ENCODE measurements around the gene BZW2.
"Not testable (repeated sequence)": the region's sequence is repeated elsewhere in the genome, so short reads cannot be mapped to it uniquely, and the experiment has no call there.

BZW2 gene

DNA sequence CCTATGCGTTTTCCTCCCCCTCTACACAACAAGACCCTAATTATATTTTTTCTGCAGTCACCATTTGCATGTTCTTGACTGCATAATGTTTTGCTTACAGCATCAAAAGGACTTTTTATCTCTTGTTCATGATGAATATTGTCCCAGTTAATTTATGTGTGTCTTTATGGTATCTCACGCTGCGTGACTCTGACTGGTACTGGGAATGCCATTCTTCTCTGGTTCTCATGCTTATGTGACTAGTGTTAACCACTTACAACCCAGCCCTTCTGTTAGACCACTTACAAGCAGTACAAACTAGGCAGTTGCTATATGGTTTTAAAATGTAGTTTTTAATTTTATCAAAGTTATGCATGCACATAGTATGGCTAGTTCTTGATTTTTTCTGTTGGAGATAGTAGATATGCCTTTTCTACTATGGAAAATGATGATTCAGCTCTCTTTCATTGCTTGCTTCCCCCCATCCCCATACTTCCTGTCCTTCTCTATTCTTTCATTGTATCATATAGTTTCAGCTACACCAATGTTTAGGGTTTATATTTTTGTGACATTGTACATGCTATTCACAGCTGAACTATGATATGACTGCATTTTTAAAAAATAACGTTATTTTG, 24.9 kb downstream of the BZW2 start:
- no peak for DNase-seq (ENCODE audit: low spot score)

DNA sequence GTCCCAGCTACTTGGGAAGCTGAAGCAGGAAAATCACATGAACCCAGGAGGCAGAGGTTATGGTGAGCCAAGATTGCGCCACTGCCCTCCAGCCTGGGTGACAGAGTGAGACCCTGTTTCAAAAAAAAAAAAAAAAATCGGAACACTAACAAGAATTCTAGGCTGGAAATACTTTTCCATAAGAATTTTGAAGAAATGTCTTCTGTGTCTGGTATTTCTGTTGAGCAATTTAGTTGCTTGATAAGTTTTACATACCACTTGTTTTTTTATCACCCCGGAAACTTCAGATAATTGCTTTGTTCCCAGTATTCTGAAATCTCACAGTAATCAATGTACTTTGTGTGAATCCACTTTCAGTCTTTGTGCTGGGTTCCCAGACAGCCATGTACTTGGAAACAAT, 25.8 kb downstream of the BZW2 start:
- no peak for DNase-seq (ENCODE audit: low spot score)

DNA sequence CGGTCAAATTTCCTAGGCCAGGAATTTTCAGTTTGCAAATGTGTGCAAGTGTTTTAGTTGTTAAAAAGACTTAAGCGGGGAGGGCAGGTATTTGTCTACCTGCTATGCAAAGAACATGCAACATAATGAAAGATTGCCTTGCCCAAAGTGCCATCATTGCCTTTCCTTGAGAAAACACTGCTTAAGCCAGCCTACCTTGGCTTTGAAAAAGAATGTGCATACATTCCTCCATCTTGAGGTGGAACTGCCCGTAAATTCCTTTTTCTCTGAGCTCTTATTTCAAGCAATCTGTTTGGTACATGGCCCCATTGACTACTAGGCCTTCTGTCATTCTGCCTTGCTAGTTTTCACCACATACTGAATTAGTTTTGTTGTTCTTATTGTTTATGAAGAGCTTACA, 29.3 kb downstream of the BZW2 start:
- DNase-seq (ENCODE audit: low spot score) = no peak

DNA sequence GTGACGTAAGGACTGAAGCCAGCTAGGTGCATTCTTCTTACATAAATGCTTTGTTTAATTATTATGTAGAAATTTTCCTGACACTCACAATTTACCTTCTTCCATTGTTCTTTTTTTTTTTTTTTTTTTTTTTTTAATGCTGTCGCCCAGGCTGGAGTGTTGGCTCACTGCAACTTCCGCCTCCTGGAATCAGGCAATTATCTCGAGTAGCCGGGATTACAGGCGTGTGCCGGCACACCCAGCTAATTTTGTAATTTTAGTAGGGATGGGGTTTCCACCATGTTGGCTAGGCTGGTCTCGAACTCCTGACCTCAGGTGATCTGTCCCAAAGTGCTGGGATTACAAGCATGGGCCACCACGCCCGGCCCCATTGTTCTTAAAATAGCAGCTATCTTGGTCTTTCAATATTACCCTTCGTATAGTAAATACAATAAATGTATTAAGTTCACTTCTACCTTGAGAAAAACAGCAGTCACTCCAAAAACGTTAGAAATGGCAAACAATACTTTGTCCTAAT, 32.1 kb downstream of the BZW2 start:
- DNase-seq (ENCODE audit: low spot score) = no peak

DNA sequence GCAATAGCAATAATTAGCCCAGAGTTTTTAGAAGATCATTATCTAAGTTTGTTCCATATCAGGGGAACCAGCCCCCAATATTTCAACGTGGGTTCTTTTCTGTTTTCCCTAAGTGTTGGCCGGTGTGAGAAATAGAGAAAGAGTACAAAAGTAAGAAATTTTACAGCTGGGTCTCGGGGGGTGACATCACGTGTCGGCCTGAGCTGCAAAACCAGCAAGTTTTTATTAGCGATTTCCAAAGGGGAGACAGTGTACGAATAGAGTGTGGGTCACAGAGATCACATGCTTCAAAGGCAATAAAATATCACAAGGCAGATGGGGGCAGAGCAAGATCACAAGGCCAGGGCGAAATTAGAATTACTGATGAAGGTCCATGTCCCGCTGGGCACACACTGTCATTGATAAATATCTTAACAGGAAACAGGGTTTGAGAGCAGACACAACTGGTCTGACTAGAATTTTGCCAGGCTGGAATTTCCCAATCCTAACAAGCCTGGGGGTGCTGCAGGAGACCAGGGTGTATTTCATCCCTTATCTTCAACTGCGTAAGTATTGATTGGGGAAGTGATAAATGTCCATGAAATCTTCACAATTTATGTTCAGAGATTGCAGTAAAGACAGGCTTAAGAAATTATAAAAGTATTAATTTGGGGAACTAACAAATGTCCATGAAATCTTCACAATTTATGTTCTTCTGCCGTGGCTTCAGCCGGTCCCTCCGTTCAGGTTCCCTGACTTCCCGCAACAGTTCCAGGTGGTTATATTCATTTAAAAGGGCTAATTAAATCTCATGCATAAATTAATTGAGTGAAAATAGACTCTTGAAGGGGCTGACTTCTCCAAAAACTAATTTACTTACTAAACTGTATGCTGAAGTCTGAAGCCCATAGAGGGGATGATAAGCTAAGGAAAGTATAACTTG, 32.9 kb downstream of the BZW2 start:
- DNase-seq (ENCODE audit: low spot score) = not testable (repeated sequence)

DNA sequence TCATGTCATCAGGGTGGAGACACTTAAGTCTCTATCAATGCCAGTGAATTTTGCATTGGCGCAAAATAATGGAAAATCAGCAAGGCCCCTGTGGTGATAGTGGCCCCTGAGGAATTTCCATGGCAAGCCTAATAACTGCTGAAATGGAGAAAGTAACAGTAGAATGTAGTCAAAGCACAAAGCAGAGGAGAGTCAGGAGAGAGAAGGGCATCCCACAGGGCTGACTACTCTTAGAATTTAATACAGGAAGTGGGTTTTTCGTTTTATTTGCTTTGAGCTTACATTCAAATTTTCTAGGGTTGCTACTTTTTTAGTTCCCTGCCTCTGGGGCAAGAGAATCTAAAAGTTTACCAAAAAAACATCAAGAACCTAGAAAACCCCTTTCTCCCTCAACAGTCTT, 39.0 kb downstream of the BZW2 start:
- no peak for DNase-seq (ENCODE audit: low spot score)

DNA sequence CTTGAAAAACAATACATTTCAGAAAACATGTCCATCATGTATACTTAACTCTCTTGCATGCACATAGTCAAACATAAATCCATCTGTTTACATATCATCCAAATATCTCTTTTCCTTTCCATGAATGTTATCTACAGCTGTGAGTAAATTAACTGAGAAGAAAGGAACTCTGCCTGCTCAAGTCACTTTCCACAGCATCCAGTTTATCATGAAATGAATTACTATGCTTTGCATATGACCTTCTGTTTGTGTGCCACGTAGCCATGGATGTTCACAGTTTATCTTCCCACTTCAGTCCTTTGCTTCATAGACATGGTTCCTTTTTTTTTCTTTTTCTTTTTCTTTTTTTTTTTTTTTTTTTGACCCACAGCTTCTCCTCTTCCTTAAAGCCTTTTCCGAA, 39.6 kb downstream of the BZW2 start:
- no peak for DNase-seq (ENCODE audit: low spot score)

DNA sequence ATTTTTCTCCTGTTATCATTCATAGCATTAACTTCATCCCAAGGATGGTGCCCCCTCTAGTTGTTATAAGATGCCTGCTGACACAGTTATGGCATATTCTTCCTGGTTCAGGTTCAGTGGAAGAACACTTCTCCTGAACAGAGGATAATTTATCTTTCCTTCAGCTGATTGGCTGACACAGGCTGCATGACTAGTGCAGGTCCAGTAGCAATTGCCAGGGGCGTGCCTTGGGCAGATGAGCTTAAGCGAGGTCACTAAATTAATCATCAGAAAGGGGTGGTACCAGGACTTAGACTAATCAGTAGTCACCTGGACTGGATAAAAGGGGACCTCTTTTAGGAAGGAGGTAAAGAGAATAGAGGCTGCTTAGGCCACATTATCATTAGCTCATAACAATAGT, 42.3 kb downstream of the BZW2 start:
- no peak for DNase-seq (ENCODE audit: low spot score)

DNA sequence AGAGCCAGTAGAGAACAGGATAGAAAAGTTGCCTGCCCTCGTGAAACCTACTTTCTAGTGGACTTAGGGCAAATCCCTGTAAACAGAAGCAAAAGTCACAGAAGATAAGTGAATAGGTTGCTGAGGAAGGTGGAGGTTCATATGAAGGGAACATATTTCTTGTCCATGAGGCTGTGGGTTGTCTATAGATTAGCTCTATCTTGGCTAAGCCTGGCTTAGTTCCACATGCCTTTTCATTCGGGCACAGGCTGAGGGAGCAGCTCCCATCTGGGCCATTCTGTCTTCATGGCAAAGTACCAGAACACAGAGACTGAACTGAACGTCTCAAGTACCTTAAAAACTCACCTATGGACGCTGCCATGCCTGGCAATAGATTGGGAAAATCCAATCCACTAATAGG, 45.3 kb downstream of the BZW2 start:
- no peak for DNase-seq (ENCODE audit: low spot score)

DNA sequence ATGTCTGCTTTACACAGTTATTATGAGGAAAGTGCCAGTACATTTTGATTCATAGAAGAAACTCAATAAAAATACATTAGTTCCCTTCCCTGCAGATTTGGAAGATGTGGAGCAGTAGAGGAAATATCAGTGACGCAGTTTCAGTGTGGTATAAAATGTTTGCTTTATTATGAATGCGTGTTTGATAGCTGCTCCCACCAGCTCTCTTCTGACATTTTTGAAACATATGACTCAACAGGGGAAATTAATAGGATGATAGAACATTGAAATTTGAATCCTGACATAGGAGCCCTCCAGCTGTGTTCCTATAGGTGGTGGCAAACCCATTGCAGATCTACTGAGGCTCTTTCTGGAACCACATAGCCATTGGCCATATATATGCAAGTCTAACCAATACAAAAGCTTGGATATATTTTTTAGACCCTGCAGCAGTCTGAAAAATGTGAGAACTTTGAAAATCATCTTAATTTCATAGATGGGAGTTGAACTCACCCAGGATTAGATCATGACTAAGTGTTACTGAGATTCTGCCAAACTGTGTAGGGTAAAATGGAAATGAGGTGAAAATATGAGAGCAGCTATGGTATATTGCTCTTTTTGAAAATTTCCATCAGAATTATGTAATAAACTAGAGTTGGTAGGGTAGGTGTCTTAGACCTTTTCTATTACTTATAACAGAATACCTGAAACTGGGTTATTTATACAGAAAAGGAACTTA, 47.8 kb downstream of the BZW2 start:
- DNase-seq (ENCODE audit: low spot score) = no peak

DNA sequence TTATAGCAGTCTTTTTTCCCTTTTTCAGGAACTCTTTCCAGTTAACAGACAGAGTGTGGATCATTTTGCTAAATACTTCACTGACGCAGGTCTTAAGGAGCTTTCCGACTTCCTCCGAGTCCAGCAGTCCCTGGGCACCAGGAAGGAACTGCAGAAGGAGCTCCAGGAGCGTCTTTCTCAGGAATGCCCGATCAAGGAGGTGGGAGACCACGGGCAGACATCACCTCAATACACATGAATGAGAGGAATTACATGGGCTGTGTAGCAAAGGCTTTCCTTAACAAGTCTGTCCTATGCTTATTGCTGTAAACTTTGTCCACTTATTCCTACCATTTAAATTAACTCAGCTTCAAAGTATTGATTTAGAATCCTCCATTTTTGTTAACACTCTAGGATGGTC, 48.8 kb downstream of the BZW2 start:
- DNase-seq (ENCODE audit: low spot score) = no peak

DNA sequence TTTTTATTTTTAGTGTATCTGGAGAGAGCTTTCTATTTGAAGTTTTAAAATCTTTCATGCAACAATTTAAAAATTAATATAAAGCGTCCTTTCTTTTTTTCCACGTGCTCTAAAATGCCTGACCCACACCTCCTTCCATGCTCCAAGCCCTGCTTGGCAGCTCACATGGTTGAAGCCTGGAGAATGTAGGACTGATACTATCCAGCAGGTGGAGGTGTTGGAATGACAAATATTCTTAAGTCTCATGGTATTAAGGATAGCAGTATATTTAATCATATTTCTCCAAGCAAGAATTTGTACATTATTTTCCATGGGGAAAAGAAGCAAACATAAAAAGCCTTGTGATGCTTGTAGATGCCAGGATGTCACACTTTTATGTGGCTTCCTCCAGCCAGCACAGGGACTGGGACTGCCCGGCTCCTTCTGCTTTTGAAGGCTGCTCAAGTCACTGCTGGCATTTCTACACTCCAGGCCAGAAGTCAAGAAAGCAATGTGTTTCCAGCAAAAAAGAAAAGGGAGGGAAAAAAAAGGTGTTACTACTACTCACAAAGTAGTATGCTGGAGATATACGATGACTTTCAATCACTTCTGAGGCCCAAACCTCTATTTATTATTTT, 49.7 kb downstream of the BZW2 start:
- peak; percentile 71 for DNase-seq (ENCODE audit: low spot score)

DNA sequence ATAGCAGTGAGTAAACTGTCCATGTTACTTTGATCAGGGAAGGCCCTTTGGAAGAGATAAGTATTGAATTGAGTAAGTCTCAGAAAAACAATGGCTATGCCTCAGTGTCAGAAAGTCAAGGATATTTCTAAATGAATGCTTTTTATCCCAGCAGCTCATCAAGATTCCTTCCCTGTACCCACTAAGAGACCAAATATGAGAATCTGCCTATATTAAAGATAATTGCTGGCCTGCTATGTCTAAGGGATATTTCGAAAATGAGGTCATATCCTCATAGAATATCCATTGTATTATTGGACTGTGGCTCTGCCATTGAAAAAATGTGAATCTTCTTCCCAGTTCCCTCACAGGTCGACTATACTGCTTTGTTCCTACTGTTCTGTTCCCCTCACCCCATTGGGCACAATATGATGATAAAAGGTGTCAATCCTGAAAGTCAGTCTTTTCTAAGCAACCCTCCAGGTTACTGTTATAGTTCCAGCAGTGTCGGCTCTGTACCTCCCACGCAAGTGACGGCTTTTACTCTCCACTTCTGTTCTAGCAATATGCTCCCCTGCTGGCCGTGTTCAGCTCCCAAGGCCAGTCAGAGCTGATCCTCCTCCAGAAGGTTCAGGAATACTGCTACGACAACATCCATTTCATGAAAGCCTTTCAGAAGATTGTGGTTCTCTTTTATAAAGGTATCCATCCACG, 51.7 kb downstream of the BZW2 start:
- peak; percentile 57 for DNase-seq (ENCODE audit: low spot score)

DNA sequence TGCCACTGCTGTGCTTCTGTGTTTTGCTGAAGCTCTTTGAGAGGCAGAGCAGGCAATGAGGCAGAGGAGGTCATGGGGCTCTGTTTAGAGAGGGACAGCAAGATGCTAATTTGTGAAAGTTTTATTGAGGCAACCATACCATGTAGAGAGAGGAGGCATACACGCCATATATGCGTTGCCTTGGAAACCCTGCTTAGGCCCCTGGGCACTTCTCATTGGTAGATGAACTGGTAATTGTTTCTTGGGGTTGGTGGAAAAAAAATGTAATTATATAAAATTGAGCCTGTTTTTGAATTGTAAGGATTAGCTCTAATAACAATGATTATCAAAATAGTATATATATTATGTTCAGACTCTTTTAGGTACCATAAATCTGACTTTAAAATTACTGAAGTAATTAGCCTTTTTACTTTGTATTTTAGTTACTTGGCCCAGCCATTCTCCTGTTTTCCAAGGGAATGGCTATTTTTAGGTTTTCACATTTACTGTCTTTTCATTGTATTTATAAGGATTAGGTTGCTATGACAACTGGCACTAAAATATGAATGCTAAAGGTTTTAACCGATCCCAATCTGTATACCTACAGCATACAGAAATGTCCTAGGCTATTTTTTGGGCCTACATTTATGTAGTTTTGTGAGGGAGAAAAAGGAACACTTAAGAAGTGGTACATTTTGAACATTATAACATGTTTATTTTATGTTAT, 52.4 kb downstream of the BZW2 start:
- DNase-seq (ENCODE audit: low spot score) = no peak

DNA sequence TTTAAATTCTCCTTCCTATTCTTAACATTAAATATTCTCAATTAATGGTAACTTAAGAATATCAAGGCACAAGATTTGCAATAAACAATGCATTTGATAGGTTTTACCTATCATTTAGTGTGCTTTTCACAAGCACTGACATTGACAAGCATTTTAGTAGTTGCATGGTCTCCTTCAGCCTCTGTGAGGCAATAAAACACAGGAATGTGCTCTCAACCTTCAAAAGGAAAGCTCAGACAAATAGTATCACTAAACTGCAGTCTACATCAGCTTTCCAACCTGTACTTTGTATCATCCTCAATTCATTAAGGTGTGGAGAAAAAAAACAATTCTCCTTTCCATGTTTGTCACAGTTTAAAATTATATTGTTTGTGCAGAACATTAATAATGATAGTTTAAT, 56.5 kb downstream of the BZW2 start:
- no peak for DNase-seq (ENCODE audit: low spot score)

DNA sequence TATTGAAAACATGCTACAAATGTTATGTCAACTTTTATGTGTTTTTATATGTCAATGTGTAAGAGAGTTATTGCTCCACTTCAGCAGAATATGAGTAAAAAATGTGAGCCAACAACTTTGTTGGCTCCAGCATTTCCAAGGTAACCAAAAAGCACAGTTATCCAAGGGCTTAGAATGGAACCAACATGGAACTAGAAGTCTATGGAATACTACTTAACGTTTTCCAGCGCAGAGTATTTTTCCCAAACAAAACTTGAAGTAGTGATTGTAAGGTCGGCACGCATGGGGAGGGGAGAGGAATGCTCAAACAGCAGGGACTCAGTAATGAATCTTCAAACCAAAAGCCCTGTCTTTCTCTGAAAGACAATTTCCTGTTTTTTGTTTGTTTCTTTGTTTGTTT, 62.5 kb downstream of the BZW2 start:
- DNase-seq (ENCODE audit: low spot score) = no peak

DNA sequence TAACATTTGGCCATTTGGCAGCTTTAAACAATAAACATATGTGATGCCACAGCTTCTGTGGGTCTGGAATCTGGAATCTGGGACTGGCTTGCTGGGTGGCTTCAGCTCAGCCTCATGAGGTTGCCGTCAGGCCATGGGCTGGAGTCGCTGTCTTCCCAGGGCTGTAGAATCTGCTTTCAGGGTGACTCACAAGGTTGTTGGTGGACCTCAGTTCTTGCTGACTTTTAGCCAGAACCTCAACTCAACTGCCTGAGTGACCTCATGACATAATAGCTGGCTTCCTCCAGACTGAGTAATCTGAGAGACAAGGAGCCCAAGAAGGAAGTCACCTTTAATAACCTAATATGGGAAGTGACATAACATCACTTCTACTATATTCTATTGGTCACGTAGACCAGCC, 63.0 kb downstream of the BZW2 start:
- peak; percentile 88 for DNase-seq (ENCODE audit: low spot score)

DNA sequence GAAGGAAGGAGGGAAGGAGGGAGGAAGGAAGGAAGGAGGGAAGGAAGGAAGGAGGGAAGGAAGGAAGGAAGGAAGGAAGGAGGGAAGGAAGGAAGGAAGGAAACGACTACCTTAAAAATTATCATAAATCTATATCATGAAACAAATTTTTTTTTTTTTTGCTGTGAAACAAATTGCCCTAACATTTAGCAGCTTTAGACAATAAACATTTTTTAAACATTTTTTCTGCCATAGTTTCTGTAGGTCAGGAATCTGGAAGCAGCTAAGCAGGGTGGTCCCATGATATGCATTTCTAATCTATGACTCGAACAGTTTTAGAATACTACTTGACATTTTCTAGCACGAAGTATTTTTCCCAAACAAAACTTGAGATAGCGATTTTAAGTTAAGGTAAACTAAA, 64.7 kb downstream of the BZW2 start:
- DNase-seq (ENCODE audit: low spot score) = no peak

DNA sequence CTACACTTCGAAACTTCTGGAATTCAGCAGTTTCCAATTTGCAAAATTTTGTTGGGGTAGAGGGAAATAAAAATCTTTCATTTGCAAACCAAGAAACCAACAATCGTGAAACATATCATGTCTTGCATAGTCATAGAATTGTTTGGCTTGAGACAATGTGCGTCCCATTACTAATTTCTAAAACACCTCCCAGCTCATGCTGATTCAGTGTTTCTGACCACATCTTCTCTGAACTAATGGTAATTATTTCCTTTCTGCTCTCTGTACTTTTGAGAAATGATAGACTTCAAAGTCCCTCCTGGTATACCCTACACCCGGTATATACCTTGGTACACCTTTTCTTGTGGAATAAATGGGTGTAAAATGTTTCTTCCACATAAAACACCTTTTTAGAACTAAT, 65.7 kb downstream of the BZW2 start:
- DNase-seq (ENCODE audit: low spot score) = peak; percentile 43

DNA sequence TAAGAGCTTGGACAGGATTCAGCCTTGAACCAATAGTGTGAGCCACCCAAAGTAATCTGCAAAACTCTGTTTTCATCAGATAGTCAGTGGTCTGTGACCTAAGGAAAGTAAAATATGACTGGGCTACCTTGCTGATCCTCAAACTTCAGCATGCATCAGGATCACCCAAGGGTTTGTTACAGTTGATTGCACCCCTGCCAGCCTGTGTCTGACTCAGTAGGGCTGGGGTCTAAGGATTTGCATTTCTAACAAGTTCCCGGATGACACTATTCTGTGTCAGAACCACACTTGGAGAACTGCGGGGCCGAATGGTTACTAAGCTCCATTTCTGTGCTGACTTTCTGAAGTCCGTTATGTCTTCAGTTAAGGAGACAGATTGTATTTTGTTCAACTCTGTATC, 66.9 kb downstream of the BZW2 start:
- DNase-seq (ENCODE audit: low spot score) = no peak

DNA sequence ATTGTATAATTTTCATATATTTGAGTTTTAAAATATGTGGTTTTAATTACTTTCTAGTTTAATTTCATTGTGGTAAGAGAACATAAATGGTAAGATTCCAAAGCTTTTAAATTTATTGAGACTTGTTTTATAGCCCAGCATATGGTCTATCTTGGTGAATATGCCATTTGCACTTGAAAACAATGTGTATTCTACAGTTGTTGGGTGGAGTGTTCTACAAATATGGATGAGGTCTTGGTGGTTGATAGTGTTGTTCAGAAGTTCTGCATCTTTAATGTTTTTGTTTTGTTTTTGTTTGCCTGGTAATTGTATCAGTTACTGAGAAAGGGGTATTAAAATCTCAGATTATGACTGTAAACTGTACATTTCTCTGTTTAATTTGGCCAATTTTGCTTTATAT, 69.9 kb downstream of the BZW2 start:
- DNase-seq (ENCODE audit: low spot score) = no peak
